ENCODE results near the gene MCM3.

The MCM3 gene

DNA sequence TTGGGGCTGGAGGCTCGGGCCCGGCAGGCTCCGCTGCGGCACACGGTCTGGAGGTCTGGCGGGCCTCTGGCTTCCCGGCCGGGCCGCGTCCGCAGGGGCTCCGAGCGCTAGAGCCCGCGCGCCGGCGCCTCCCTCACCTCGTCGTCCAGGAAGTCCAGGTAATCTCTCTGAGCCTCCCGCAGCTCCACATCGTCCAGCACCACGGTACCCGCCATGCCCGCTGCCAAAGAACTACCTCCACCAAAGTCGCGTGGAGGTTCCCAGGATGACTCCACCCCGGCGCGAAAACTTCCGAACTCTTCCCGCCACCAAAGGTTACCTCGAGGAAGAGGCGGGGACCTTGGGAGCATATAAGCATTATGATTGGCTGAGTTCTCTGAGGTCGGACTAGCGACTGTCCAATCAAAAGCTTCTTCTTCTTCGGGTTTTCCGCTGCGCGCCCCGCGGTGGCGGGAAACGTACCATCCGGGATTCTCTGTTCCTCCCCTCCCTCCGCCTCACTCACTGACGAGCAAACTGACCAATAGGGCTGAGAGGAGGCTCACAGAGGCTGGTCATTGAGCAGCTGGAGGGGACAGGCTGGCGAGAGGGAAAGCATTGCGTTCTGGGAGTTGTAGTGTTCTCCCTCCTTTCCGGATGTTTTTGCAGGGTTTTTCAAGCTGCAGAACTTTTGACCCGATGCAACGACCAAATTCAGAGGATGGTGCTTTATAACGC lies at the start of gene MCM3:
Gene MCM3, minus strand, starts transcription at position 283 of the 717 bp plus-strand sequence. Its CDS starts 68 bp downstream, at position 215.
- peak; percentile 92 for DNase-seq

DNA sequence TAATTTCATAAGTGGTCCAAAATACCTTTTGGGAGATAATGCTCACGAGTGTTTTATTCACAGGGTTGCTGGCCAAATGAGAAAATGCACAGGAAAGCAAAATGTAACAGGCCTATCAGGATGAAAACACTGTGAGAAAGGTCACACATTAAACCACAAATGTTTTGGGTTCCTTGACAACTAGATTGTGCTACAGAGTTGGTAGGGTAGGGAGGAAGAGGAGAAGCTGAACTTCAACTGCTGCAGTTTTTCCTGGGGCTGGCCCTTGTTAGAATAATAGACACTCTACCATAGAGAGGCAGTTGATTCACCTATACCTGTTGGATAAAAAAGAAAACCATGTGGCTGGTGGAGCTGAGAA lies 49.3 kb upstream of the MCM3 start:
- DNase-seq: no peak

DNA sequence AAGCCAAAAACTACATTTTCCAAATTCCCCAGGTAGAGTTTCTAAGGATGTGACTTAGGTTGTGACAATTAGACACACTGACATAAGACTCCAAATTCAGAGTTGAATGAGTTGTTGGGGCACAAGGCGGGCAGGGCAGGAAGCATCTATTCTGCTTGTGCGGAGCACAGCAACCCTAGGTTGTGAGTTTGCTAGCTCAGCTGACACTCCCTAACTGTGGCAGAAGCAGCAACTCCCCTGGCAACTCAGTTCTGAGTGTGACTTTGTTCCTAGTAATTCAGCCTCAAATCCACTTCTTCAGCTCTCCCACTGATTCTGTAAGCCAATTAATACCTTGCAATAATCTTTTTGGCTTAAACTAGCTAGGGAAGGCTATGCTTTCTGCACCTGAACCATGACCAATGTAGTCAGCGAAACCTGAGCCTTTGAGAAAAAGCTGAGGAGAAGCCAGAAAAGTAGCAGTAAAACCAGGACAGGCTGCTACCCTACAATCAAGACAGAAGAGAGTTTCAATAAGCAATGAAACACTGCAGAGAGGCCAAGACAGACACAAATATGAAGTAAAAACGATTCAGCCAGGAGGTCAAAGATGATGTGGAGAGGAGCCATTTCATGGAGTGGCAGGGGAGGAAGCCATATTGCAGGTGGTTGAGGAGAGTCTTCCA lies 47.4 kb upstream of the MCM3 start:
- DNase-seq: no peak

DNA sequence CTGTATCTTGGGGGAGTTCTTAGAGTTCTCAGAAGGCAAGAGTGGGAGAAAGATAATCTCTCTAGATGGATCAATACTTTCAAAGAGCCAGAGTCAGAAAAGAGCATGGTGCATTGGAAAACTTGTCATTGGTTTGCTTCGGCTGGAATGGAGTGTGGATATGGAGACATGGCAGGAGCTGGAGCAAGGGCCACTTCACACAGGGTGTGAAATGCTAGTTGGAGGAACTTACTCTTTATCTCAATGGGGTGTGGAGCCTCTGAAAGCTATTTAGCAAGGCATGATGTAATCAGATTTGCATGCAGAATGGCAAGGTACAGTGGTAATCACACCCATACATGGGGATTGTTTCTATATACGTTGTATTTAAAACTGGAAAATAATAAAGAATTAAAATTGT lies 45.9 kb upstream of the MCM3 start:
- DNase-seq: no peak

DNA sequence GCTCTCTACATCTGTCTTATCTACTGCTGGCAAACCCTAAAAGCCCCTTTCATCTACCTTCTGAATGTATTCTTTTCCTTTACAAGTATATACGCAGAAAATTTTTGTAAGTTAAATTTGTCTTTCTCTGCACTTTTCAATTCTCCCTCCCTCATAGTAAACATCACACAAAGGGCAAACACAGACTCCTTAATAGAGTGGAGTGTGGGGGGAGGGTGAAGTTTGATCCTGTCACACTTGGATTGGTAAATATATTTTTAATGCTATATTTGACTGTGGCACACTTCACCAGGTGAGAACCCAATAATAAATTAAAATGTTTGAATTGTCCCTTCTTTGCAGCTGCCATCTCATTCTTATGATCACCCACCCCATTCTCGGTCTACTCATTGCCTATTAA lies 44.2 kb upstream of the MCM3 start:
- DNase-seq: no peak

DNA sequence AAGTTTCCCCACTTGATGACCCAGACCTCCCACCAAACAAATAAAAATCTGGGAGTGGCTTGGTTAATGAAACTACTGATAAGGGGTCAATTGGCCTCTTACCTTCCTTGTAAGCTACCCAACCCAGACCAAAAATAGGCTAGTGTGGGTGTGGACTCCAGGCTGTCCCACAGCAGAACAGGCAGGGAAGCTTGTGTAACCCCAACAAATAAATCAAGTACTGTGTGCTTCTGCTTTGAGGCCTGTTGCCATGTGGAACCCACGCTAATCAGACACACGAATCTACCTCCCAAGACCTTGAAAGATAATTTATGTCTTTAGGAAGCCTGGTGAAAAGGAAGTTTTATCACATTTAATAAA lies 43.7 kb upstream of the MCM3 start:
- no peak for DNase-seq

DNA sequence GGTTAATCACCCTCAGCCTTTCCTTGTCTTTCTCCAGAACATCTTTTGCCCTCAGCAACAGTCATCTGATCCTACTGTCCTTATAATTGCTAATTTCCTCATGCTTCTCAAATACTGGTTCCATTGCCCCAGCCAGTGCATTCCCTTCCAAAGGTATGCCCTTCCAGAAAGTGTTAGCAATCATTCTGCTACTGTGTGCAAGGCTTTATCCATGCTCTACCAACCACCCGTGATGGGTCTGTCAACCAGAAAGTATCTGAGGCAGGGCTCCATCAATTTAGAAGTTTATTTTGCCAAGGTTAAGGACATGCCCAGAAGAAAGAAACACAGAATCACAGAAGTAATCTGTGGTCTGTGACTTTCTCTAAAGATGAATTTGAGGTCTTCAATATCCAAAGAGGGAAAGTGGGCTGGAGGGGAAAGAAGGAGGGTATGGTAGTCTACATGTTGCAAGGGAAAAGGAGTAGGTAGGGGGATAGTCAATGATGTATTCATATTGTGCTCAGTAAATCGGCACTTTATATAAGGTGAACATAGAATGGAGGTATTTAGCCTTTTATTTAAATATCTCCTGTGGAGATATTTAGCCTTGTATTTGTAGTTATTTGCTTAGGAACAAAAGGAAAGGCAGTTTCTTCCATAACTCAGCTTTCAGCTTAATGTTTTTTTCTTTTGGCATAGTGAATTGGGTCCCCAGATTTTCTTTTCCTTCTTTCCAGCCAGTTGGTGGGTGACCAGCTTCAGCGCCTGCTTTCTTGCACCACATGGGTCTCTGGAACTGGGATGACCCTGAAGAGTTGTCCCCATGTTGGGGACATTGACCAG lies 42.2 kb upstream of the MCM3 start:
- DNase-seq: no peak

DNA sequence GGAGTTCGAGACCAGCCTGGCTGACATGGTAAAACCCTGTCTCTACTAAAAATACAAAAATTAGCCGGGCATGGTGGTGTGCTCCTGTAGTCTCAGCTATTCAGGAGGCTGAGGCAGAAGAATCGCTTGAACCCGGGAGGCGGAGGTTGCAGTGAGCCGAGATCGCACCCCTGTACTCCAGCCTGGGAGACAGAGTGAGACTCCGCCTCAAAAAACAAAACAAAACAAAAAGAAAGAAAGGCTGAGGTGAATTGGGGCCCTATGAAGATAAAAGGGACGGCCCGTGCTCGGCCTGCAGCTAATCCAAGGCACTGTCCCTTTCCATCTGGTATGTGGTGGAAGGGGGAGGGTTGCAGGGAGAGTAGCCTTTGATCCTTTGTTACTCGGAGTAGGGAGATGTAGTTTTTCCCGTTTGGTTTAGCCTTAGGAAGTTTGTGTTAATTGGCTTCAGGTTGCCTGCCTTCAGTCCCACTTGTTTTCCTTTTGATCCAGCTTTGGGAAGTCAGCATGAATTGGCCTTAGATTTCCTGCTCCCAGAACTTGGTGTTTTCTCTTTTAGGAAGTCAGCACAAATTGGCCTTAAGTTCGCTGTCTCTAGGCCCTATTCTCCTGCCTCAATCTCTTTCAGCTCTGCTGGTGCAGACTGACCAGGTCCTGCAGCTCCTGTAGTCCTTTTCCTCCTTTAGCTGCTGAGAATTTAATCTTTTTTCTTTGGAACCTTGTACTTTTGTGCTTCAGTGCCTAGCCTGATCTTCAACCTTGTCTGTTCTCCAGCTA lies 41.3 kb upstream of the MCM3 start:
- DNase-seq: no peak

DNA sequence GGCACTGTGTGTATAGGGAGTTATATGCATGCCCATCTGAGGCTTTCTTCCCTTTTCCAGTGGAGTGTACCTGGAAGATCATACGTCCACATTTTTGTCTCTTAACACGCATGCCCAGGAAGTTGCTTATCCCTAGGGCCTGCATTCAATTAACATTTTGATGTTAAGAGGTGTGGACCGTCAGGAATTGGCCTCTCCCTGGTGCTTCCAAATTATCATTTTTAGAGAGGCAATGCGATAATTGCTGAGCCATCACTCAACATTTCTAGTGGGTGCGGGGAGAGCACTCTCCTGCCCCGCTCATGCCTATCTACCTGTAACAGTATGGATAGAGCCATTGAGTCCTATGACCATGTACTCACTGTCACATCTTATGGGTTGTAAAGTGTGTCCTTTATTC lies 39.6 kb upstream of the MCM3 start:
- no peak for DNase-seq

DNA sequence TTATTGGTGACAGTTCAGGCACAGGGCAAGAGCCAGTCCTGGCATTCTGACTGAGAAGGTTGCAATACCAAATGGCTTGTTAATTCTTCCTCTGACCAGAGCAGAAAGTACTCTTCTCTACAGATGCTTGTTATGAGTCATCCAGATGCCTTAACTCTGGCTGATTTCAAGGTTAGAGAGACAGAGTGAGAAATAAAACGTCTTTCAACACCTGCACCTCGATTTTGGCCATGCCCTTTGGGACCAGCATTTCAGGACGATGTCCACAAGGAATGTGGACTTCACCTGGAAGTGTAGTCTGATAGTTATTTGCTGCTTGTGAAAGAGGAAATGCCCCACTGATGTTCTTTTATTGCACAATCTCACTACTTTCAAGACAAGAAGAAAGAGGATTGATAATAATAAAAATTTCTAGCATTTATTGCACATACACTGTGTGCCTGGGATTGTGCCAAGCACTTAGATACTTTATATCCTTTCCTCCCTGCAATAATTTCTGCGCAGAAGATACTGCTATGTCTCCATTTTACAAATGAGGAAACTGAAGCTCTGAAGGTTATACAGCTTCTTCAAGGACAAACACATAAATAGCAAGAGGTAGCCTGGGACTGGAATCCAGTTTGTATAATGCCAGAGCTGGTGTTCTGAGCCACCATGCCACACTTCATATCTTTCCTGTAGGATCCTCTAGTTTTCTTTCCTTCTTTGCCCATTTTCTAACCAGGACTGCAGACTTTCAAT lies 33.5 kb upstream of the MCM3 start:
- DNase-seq: no peak

DNA sequence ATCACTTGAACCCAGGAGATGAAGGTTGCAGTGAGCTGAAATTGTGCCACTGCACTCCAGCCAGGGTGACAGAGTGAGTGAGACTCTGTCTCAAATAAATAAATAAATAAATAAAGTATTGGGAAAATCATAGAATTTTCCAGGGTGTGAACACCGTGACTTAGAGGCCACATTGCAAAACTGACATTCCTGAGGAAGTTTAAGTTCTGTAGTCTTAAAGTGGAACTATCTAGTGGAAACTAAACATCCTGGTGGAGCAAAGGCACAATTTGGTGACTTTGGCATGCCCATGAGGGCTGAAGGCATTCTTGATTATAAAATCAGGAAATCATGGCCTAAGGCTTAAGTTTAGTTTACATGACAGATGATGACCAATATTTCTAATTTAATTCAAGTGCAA lies 32.7 kb upstream of the MCM3 start:
- no peak for DNase-seq

DNA sequence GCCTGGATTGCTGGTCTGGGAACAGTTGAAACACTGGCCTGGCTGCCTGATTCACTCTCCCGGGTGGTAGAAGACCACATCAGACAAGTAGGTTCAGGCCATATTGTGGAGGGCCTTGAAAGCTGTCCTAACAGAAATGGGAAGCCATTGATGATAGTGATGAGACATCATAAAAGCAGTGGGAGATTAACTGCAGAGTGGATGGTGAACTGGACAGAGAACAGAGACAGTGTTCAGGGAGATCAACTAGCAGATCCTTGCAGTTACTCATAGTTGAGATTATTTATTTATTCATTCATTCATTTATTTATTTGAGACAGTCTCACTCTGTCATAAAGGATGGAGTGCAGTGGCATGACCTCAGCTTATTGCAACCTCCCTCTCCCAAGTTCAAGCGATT lies 30.2 kb upstream of the MCM3 start:
- no peak for DNase-seq

DNA sequence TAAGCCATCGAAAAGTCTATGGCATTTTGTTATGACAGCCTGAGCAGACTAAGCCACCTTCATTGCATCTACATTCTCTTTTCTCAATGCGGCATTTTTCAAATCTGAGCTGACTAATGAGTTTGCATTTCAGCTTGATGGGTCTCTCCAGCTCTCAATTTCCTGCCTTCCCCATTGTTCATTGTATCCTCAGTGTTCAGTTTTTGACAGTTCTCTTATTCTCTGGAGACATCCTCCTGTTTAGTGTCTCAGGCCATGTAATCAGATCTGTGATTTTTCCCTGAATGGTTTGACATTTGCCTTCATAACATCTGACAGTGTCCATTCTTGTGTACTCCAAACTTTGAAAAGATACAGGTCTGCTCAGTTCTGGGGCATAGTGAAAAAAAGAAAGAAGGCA lies 27.9 kb upstream of the MCM3 start:
- DNase-seq: no peak

DNA sequence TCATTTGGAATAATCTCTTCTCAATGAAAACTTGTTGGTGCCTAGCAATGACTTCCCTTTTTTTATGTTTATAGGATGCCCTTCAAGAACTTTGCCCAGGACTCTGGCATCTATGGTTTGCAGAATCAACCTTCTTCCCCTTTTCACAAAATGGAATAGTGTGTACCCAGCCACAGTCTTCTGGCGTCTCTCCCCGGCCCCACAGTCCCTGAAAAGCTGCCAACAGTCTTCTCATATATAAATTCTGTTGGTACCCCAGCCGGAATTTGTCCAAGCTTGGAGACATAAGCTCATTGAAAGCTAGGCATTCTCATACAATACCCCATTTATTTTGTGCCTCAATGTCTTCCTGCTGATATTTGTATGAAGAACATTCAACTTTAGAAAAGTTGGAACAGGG lies 26.4 kb upstream of the MCM3 start:
- DNase-seq: no peak

DNA sequence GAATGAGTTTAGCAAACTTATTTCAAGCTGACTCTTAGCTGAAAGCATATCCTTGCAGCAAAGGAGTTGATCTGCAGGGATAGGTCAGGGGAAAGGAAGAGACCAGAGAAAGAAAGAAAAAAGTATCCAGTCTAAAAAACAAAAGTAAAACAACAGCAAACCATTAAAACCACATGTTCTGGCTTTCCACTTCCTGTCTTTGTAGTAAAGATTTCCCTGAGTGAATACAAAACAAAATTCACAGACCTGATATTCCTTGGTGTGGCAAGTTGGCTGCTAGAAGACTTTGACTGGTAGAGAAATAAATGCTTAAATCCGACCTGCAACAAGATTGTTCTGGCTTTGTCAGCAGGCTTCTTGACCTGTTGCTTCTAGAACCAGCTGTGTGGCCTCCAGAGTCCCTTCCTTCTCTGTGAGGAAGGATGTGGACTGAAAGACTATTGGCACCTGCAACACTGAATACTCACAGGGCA lies 23.4 kb upstream of the MCM3 start:
- DNase-seq: no peak

DNA sequence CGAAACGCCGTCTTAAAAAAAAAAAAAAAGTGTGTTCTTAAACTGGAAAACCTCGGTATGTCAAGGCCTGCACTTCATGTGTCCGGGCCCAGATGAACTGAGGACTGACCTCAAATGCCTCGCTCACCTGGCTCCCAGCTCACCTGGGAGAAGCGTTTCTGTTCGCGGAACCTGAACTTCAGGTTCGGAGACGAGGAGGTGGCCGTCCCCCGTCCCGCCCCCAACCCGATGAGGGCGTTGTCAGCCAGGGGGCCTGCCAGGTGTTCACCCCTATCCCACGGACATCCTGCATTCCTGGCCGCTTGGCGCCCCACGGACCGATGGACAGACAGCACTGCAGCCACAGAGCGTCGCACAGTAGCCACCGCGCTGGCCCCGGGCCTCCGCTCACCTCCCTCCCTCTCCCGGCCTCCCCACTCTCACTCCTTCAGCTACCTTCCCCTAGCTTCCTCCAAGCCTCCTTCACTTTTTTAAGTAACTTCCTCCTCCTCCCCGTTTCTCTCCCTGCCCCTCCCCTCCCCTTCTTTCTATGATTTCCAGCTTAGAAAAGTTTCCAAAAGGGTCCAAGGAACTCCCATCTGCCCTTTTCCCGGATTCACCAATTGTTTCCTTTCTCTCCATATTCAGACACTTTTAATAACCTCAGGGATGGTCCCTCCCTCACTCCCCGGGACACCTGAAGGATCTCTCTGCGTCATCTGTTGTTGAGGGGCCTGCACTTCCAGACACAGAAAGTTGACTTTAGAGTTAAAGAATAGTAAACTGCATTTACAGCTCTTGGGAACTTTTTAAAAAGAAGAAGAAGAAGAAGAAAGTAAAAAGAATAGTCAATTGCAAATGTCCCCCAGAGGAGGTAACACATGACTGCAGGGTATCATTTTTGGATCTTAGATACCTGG lies 22.7 kb upstream of the MCM3 start:
- no peak for DNase-seq

DNA sequence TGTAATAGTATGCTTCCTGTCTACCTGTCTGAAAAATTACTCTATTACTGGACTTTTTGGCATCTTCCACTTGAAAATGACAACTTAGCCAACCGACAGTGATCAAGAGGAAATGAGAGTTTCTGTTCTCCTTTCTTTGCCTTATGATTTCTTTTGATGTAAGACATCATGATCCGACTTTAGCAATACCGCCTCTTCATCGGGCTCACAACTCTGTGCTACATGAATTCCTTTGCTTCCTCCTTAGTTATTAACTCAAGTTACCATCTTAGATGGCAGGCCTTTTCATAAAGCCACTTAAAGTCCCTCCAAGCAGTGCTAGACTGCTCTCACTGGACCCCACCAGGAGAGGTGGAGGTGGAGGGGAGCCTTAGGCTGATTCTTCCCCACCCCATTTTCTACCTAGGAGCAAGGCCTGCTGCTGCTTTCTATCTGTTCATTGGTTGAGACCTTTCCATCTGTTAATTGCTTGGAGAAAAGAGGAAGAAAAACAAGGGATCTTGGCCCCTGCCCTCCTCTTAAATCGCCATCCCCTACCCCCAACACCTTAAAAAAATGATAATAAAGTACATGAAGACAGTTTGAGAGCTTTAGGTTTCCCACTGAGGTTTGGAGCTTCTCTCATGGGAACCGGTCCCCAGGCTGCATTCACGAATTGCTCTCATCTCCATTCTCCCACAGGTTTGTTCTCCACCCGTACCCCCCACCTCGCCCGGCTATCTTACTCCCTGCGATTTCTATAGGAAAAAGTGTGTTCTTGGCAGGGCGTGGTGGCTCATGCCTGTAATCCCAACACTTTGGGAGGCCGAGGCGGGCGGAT lies 21.6 kb upstream of the MCM3 start:
- DNase-seq: no peak

DNA sequence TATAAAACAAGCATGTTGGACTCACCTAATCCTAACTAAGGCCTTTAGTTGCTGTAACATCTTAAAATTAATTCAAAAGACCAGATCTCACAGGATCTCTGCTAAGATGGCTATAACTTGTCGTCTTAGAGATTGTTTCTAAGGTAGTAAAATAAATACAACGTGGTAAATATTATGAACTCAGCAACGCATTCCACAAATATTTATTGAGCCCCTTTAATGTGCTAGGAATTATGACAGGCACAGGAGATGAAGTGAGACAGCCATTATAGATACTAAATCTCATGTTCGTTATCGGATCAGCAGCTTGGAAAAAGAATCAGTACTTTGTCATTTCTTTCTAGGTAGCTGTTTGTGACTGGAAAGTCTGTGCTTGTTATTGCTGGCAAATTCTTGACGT lies 20.9 kb upstream of the MCM3 start:
- DNase-seq: no peak

DNA sequence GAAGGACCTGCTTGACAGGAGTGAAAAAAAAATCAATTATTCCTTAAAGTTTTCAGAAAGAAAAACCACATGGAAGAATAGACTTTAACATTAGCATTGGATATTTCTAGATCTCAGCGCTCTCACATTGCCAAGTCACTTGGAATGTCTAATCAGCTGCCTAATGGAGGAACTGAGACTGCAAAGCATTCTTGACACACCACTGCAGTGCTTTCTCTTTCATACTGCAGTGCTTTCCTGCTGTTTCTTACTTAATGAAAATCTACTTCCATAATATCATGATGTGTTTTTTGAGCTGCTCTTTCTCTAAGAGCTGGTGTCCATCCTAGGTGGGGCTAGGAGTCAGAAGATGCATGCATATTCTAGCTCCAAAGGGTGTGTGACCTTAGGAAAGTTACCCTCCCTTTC lies 20.4 kb upstream of the MCM3 start:
- no peak for DNase-seq

DNA sequence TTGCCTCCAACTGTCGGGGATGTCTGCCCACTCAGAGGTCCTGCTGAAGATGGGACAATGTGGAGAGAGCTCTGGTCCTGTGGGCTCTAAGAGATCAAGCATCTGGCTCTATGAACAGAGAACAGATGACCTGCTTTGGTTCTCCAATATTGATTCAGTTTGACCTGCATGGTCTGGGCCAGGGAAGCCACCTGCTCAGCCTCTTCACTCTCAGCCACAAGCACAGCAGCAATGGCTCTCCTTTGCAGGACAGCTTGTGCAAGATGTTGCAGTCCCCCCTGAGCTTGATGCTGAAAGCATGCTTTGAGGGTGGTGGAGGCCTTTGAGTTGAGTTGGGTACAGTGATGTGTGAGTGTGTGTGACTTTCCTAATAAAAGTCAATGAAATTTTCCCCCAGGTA lies 18.6 kb upstream of the MCM3 start:
- no peak for DNase-seq

DNA sequence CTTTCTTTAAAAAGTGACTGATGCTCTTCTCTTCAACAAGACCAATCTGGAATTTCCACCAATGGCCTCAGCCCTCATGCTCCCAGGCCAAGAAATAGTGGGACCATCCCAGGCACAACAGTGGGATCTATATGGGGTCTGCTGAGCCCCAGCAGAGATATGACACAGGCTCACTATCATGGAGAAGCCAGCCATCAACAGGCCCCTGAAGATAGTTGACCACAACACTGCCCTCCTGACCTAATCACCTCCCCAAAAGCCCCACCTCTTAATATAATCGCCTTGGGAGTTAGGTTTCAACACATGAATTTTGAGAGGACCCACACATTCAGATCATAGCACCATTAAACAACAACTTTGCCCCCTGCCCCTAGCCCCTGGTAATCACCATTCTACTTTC lies 16.8 kb upstream of the MCM3 start:
- DNase-seq: no peak
